Activated CD4-positive, alpha-beta T cell treated with anti-CD3 and anti-CD28 coated beads, Interleukin-2, Interleukin-6, amounts not matched to agents 100 ng/mL and 50 ng/mL, durations not matched to agents 16 hours and 8 hours (primary cell): ENCODE data around the gene PRLR.
"Not testable (repeated sequence)": the region's sequence is repeated elsewhere in the genome, so short reads cannot be mapped to it uniquely, and the experiment has no call there.

Experiments used
- DNase-seq: peaks from one replicate; pipeline ENCODE4 v3.0.0-alpha.2; 2020

PRLR gene

DNA sequence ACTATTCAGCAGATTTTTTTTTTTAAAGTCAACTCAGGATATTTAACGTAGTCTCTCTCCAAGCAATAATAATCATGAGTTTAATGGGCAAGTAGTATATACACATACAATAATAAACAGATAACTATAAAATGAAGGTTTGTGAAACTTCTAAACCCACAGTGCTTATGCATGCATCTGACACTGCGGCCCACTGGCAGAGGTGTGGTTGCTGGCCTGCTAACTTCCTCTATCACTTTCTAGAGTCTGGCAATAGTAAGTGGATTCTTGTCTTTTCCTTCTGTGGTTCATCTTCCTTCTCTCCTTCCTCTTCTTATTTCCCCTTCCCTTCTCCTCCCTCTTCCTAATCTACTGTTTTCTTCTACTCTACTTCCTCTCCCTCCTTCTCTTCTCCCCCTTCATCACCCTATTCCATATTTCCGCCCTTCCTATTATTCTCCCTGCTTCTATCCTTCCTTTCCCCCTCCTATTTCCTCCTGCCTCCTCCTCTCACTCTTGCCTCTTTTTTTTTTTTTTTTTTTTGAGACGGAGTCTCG lies 164.0 kb downstream of the PRLR start:
- DNase-seq: no peak

DNA sequence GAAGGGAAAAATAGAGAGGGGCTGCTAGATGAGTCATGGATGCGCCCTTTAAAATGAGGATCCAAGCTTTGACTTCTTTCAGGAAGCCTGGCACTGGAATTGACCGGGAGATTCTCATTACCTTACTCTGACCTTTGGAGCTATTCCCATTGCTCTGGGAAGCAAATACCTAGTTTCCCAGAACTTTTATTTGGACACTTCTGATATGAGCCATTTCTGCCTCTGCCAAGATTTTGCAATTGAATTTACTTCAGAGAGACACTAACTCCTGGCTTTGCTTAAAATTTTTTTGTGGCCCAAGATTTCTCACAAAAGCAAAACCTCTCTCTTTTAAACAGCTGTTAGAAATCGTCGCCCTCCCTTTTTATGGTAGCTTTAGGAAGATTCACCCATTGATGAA lies 166.9 kb downstream of the PRLR start:
- no peak for DNase-seq

DNA sequence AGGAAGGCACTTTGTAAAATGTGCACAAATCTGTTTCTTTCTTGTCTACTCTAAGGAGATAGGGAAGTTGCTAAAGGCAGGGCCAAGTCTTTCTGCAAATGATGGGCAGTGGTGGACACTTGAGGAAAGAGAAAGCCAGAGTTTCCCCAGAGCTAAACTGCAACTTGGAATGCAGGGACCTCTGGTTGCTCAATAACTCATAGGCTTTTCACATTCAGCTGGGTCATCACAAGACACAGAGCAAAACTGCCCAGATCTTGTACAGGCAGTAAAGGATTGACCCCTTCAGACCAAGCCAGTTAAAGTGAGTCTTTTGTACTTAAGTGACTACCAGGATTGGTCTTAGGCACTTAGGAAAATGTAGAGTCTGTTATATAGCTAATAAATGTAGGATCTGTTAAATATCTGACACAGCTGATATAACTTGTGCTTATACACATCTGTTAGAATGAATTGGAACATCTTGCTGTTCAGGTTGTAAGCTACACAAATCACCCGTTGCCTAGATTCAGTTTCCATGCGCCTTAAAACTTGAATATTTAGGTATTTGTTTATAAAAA lies 169.0 kb downstream of the PRLR start:
- no peak for DNase-seq

DNA sequence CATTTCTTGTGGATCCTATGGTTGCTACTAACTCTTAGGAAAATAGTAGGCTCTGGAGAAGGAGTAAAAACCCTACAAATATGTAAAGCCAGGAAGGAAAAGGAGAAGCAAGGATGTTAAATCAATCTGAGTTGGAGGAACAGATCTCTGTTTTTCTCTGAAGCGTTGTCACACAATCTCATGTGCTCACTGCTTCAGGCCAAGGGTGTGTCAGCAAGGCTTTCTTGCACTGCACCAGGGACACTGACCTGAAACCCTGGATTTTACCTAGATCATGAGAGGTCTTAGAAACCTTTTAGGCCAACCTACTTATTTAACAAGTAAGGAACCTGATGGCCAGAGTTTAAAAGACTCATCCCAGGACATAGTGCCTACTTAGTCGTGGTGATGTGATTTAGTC lies 170.1 kb downstream of the PRLR start:
- DNase-seq: no peak

DNA sequence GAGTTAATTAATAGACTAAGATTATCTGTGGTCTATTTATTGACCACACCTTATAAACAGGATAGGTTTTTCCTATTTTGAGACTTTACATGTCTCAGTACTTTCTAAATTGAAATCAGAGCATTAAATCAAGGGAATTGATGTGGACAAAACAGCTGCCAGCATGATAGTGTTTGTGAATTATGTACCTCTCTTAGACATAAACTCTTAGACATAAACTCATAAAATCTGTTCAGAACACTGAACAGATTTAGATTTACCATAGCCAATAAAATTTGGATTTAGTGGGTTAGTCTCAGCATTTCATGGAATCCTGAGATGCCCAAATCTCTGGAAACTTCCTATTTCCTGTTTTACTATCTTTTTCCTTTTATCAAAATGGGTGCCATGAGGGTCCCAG lies 171.0 kb downstream of the PRLR start:
- no peak for DNase-seq

DNA sequence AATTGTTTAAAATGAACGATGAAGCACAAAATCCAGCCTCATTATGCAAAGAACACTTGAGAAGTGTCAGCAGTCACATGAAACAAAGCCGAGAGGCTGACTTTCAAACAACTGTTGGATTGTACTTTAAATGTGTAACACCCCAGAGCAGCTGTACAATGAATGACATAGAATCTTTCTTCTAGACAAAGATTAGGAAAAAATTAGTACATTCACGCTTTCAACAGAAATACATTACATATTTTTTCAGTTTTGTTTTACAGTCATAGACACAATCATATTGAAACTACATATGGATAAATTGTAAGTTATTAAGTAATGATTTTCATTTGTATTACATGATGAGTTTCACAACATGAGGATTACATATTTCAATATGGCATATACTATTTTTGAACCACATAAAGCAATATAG lies 171.9 kb downstream of the PRLR start:
- DNase-seq: peak; percentile 28

DNA sequence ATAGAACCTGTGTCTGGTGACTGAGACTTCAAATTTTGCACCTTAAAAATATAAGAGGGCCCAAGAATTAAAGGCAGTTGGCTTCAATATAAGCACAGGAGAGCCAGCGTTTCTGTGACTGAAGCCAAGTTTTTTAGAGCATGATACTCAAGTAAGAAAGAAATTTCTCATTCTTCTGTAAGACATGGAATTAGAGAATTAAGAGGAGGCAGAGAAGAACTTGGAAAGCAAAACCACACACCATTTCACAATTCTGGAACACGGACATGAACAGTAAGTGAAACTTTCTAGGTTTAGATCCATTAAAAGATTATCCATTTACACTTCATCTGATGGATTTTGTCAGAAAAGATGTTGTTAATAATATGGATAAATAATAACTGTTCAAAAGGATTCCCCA lies 173.6 kb downstream of the PRLR start:
- DNase-seq: no peak

DNA sequence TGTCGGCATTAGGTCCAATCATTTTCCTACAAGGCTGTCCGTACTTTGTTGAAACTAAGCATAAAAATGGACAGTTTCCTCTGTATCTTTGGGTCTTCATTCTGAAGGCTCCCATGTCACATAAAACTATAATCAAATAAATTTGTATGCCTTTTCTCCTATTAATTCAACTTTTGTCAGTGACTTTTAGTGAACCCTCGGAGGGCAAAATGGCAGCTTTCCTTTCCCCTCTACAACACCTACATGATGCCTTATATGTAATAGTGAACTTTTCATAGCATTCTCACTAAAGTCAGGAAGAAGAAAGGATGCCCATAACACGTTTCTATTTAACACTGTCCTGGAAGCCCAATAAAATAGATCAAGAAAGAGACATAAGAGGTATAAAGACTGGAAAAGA lies 177.4 kb downstream of the PRLR start:
- no peak for DNase-seq

DNA sequence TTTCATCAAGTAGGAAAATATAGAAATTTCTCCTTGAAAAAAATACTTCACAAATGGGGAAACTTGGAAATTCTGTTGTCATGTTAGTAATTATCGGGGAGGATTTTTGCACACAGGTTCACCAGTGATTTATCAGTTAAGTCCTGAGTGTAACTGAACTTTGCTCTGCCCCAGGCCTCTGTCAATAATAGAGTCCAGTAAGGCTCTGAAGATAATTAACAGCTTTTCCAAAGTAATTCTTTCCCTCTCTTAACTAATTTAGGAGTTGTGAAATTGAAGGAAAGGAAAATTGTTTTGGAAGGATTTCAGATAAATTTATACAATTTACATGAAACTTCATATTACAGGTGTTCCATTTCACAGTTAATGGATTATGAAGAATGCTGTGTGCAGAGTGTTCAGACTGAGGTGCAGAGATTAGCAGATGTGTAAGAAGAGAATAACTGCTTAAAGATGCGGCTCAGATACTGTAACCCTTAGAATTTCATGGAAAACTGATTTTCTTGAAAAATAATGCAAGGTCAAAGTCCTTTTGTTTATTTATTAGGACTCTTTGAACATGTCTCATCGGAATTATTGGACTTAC lies 179.7 kb downstream of the PRLR start:
- DNase-seq: no peak

DNA sequence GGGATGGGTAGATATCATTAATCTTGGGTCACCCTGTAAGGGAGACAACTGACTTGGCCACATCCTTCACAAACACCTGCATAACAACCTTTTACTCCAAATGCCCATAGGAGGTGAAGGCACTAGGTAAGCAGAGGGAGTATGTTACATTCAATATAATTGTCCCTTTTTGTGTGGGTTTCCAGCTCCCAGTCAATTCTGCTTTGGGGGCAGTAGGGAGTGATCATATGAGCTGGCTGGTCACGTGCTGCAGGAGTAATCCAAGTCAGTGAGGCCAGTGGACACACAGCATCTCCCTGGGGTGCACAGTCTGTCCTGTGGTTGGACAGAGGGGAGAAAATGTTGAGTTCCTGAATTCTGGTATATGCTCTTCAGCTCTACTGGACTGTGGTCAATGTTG lies 181.4 kb downstream of the PRLR start:
- no peak for DNase-seq

DNA sequence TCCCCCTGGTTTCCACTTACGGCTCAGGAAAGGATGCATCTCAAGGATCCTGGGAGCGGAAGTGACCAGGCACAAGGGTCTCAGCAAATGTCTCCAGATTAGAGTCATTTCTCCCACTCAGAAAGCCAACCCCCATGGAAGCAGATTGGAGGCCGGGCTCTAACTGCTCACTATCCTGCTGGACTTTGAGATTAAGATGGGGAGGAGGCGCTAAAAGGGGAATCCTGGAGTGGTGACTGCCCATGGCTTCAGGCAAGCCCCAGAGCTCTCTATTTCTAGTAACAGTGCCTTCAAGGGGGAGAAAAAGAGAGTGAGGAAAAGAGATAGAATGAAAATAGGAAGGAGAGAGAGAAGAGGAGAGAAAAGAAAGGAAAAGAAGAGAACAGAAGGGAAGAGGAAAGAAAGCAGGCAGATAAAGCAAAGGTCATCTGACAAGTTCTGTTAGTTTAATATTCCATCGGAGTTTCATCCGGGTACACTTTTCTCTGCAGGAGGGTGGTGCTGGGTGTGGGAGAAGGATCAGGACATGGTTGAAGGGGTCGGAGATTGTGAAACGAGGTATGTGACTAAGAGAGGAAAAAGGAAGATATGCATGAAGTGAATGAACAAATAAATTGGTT lies 182.4 kb downstream of the PRLR start, which contains the start of gene AGXT2:
TSS of gene AGXT2 (minus strand) at position 165 of the 620 bp plus-strand sequence. CDS start at position 108, 57 bp downstream.
- no peak for DNase-seq

DNA sequence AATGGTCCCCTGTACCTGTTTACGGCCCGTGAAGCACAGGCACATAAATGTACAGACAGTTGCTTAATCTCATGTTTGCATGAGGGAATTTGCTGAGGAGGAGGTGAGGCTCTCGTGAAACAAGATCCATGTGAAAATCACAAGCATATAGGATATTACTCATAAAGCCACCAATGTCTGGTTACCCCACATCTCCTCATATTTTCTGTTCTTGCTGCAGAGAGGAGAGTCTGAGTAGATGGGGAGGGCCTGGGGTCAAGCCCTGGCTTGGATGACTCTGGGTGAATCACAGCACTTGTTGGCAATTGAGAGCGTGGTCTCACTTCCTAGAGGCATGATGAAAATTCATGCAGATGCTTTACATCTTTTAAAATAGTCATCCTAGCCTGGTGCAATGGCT lies 183.5 kb downstream of the PRLR start:
- no peak for DNase-seq

DNA sequence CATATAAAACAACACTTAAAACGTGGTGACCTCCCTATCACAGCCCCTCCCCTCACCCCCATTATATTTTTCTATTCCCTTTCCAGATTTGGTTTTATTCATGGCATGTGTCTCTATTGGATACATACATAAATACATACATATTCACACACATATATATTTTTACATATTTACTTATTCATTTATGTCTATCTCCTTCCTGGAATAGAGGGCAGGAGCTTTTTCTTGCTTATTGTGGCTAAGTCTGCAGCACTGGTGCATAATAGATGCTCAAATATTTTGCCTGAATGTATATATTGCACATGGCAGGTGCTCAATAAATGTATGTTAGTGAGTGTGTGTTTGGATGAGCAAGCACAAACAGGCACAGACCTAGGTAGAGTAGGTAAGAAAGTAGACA lies 185.0 kb downstream of the PRLR start:
- DNase-seq: no peak

DNA sequence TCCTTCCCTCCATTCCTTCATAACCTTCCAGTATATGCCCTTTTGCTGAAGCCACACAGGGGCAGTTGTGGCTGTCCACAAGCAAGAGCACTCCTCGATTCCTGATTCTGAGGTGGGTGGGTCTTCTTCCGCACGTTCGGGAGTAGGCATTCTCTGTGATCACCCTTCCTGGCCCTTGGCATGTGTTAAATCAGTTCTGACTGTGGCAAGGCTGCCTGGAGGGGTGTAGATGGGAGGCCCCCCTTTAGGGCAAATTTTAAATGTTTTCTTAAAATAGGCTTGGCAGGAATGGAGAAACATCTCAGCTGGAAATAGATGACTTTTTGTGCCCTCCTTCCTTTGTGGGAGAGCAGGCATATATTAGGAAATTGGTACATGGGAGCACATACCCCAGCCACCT lies 185.6 kb downstream of the PRLR start:
- no peak for DNase-seq

DNA sequence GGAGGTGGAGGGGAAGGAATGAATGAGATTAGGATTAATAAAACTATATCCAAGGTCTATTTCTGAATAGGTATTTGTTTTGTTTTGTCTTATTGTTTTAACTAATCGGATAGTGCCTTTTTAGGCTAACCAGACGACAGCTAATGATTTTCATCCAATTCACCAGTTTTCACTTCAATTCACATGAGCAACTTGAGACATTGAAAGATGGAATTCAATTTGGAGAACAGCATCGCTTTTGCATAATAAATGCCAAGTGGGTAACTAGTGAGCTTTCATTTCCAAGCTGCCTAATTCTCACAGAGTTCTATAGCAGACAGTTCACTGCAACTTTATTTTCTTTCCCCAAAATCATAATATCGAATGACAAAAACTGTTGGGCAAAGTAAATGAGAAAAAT lies 187.5 kb downstream of the PRLR start:
- no peak for DNase-seq

DNA sequence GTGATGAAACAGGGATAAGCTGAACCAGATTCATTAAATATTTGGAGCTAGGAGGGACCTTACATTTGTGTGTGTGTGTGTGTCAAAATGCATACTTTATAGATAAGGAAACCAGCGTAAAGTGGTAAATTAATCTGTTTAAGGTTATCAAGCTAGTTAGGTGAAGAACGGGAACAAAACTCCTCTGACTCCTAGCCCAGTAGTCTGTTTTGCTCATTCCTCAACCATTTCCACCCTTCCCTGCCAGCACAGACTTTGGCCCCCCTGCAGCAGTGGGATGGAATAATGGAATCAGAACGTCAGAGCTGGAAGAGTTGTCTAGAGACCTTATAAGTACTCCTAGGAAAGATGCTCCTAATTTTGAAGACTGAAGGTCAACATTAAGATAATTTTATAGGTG lies 189.0 kb downstream of the PRLR start:
- DNase-seq: no peak

DNA sequence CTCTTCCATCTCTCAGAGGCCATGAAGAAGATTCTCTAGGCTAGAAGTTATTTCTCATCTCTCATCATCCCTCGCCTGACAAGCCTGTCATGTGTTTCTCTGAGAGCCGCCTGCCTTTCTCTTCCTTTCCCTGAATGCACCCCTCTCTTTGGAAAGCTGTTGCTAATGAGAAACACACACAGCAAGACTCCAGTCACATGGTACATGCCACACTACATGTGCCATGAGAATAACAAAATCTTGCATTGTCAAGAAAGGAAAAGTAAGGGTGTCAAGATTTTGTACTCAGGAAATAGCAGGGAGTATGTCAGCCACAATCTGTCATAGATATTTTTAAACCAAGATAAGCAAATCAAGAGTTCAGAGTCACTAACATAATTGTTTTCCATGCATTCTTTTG lies 191.4 kb downstream of the PRLR start:
- no peak for DNase-seq

DNA sequence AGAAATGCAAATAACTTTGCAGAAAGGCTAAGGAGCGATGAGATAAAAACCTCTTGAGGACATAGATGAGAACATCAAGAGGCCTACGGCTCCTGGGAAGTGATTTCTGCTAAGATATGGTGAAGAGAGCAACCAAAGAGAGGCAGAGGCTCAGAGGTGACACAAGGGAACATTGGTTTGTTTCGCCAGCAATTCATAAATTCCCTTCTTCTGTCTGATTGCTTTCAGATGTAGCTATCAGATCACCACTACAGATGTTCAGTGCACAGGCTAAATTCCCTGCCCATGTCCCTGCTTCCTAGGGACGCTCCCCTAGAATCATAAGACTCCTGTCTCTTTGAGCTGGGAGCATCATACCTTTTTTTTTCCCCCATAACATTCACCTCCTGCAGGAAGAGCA lies 193.8 kb downstream of the PRLR start:
- no peak for DNase-seq

DNA sequence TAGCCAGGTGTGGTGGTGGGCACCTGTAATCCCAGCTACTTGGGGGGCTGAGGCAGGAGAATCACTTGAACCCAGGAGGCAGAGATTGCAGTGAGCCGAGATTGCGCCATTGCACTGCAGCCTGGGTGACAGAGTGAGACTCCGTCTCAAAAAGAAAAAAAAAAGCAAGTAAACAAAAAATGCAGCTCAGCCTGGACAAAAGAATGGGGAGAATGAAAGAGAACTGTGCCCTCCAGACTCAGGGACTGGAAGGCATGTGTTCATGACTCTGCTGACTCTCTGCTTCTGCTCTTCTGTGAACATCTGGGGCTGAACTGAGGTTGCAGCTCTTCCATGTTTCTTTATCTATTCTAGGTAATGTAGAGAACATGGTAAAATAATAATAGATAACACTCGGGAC lies 194.4 kb downstream of the PRLR start:
- not testable (repeated sequence) for DNase-seq

DNA sequence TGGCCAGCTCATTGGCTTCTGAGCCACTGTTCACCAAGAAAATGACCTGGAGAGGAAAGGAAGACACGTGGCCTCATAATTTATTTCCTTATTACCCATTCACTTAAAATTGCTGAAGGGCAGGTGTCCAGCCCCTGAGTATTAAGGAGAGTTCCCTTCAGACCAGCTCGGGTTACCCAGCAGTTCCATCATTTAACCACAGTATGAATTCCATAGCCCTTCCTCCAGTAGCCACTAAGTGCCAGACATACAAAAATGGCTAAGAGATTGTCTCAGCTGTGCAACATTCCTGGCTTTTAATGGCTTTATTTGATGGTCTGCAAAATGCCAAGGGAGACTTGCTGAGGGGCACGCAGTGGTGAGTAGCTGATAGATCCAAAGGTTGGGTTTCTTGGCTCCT lies 195.0 kb downstream of the PRLR start:
- no peak for DNase-seq

DNA sequence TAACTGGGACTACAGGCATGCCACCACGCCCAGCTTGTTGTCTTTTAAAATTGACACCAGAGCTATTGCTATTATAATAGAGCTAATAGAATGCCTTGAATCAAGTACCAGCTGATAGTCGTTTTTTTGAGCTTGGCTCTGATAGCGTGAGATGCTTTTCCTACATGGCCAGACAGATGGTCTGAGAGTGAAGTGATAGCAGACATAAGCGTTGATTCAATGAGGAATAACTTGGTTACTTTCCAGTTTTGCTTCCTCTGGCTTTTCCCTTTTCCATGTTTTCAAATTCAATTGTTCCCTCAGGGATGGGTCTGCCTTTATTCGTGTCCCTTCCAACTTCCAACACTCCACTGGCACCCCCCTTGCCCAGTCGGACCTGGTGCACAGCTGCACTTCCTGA lies 197.9 kb downstream of the PRLR start:
- DNase-seq: no peak

DNA sequence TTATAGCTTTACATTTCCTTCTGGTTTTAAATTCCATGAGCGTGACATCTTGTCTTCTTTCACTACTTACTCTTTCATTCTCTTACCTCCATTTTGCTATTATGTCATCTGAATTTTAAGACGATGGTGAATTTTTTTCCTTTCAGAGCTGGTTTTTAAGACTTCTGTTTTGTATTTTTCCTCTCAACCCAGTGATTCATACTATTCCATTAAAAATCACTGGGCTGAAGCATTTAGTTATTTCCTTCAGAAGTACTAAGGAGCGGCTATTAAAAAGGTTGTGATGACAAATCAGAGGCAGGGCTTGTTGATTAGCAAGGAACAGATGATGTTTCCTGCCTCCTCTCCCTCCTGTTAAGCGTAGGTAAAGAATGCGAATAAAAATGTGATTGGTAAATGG lies 199.0 kb downstream of the PRLR start:
- no peak for DNase-seq

DNA sequence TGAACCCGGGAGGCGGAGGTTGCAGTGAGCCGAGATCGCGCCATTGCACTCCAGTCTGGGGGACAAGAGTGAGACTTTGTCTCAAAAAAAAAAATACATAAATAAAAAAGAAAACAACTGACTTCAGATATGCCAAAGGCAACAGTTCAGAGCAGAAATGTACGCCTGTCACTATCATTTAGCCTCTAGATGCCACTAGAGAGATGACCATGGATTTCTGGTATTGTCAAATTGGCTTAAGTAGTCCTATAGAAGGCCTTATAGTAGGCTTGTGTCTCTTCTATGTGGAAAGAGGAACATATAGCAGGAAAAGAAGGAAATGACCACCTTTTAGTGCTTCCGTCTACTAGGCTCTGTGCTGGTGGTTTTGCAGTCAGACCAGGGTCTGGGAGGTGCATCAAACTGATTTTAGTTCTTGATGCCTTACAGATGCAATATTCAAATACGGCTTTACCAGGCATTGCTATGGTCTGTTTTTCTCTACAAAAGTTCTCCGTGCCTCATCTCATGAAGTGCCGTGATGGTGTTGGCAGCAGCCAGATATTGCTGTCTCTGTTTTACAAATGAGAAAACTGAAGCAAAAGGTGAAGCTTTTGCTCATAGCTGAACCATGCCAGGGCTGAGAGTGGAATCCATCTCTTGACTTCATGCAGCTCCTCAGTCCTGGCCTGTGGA lies 199.7 kb downstream of the PRLR start:
- no peak for DNase-seq

DNA sequence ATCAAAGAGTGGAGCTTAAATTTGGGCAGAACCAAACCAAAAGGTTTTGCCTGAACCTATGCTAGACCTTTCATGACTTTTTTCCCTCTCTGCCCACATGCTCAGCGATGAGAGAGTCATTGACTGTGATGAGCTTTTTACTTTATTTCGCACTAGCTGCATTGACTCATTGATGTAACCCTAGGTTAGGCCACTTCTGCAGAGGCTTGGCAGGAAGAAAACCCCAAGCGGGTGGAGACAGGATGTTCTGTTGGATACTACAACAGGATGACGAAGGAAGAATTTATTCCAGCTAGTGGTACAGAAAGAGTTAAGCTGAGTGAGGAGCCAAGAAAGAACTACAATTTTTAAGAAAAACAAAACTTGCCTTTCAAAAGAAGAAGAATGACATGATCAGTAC lies 201.0 kb downstream of the PRLR start:
- DNase-seq: peak; percentile 5
